HG03066 (cell line): ENCODE results near the gene ZBTB7C.
A peak's percentile ranks its signal among the peaks of the same experiment; 100 is the strongest.

ENCODE experiments used
- ATAC-seq: cut with Tn5 transposase; IDR thresholded peaks from one replicate; pipeline ENCODE4 v1.9.1; 2021; ENCODE audit warnings: low read depth; ENCODE audit not compliant: unreplicated experiment

ZBTB7C gene

GRCh38 chr18:48419277-48420022 is 10.3 kb upstream of the ZBTB7C start:
- no peak for ATAC-seq

GRCh38 chr18:48418539-48419276 is 9.5 kb upstream of the ZBTB7C start:
- no peak for ATAC-seq

GRCh38 chr18:48417985-48418384 is 8.8 kb upstream of the ZBTB7C start:
- ATAC-seq = no peak

- no peak for ATAC-seq
These were observed 4.2 kb upstream of the ZBTB7C start for GRCh38 chr18:48413342-48413741.

- no peak for ATAC-seq
These were observed 3.3 kb upstream of the ZBTB7C start for GRCh38 chr18:48412339-48412929.

- ATAC-seq = peak; percentile 91
These were observed 1.1 kb upstream of the ZBTB7C start for GRCh38 chr18:48410095-48410920.

GRCh38 chr18:48409591-48410094 is 460 bp upstream of the ZBTB7C start:
- peak; percentile 18 for ATAC-seq

- ATAC-seq = no peak
These were observed 964 bp downstream of the ZBTB7C start for GRCh38 chr18:48408111-48408726.

GRCh38 chr18:48407358-48407757 is 1.8 kb downstream of the ZBTB7C start:
- ATAC-seq = no peak

- no peak for ATAC-seq
These were observed 3.2 kb downstream of the ZBTB7C start for GRCh38 chr18:48405978-48406377.

- no peak for ATAC-seq
These were observed 4.3 kb downstream of the ZBTB7C start for GRCh38 chr18:48404716-48405507.

- ATAC-seq = no peak
These were observed 6.2 kb downstream of the ZBTB7C start for GRCh38 chr18:48402953-48403352.

- no peak for ATAC-seq
These were observed 9.7 kb downstream of the ZBTB7C start for GRCh38 chr18:48399303-48400075.

- no peak for ATAC-seq
These were observed 11.1 kb downstream of the ZBTB7C start for GRCh38 chr18:48398074-48398473.

GRCh38 chr18:48397021-48397420 is 12.2 kb downstream of the ZBTB7C start:
- no peak for ATAC-seq

GRCh38 chr18:48396561-48396960 is 12.6 kb downstream of the ZBTB7C start:
- ATAC-seq = no peak

GRCh38 chr18:48395646-48396045 is 13.5 kb downstream of the ZBTB7C start:
- no peak for ATAC-seq

- ATAC-seq = no peak
These were observed 15.0 kb downstream of the ZBTB7C start for GRCh38 chr18:48394176-48394575.

- ATAC-seq = no peak
These were observed 15.4 kb downstream of the ZBTB7C start for GRCh38 chr18:48393776-48394175.
